Ovary (tissue), 3 donors: Measurements from ENCODE around the gene LMOD3.

Experiments used
- POLR2A ChIP-seq: fragments of 450-650 bp; IDR thresholded peaks from one replicate; pipeline ENCODE4 v1.6.1; 2017; ENCODE audit warnings: antibody characterized with exemption, mild to moderate bottlenecking, moderate library complexity
- TF ChIP-seq, protein P1 (sequence below), 3 donors: fragments of 450-650 bp in 2 of 3; fragments of 200-600 bp in 1 of 3; IDR thresholded peaks; one replicate each; pipeline versions ENCODE4 v1.5.1 to v1.8.0; 2016 to 2022; ENCODE audit warnings: antibody characterized with exemption in 3 of 3, mild to moderate bottlenecking in 1 of 3
- donor health status: DM: no; HTN: no; CAD: no.

DNA sequence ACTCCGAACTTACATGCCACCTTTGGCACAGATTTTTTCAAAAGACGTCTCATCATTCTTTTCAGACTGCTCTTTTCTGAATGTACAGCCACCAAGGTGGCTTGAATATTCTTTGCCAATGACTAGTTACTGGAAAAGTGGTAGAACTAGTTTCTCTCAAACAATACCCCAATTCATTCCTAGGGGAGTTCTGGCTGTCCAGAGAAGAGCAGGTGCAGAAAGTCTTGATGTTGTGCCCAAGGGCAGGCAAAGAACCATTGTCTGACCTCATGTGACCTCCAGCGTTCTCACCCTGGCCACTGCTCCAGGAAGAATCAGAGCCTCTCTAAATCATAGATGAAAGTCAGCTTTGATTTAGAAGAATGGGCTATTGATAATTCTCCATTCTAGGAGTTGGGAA is 5.5 kb downstream of the LMOD3 start:
- TF ChIP-seq, protein P1, sequence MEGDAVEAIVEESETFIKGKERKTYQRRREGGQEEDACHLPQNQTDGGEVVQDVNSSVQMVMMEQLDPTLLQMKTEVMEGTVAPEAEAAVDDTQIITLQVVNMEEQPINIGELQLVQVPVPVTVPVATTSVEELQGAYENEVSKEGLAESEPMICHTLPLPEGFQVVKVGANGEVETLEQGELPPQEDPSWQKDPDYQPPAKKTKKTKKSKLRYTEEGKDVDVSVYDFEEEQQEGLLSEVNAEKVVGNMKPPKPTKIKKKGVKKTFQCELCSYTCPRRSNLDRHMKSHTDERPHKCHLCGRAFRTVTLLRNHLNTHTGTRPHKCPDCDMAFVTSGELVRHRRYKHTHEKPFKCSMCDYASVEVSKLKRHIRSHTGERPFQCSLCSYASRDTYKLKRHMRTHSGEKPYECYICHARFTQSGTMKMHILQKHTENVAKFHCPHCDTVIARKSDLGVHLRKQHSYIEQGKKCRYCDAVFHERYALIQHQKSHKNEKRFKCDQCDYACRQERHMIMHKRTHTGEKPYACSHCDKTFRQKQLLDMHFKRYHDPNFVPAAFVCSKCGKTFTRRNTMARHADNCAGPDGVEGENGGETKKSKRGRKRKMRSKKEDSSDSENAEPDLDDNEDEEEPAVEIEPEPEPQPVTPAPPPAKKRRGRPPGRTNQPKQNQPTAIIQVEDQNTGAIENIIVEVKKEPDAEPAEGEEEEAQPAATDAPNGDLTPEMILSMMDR (IDR thresholded peaks at IDR 0.05): no peak
- TF ChIP-seq POLR2A: no peak
